ENCODE data around the gene DLK2.

DNA sequence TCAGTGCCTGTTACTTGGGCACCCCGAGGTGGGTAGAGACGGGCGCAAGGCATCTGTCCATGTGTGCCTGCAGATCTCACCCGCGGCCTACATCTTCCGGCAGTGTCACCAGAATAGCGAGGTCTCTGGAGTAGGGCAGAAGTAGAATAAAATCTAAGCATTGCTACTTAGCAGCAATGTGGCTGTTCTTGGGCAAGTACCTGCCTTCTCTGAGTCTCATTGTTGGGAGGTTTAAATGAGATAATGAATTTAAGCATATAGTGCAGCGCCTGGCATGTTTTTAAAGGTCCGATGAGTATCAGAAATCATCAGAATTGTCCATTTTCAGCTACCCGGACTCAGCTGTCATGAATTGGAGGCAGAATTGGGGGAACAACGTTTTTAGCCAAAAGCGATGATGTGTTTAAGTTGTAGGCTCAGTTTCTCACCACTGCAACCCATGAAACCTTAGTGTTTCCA is 27.2 kb downstream of the DLK2 start:
- TF ChIP-seq EZH2 (IDR thresholded peaks at IDR 0.05; ENCODE audit: insufficient read depth, poor library complexity, severe bottlenecking), result no peak
- TF ChIP-seq EZH2phosphoT487 (IDR thresholded peaks at IDR 0.05; ENCODE audit: insufficient read depth, low read depth), result no peak
